ENCODE measurements around the gene NETO1.

DNA sequence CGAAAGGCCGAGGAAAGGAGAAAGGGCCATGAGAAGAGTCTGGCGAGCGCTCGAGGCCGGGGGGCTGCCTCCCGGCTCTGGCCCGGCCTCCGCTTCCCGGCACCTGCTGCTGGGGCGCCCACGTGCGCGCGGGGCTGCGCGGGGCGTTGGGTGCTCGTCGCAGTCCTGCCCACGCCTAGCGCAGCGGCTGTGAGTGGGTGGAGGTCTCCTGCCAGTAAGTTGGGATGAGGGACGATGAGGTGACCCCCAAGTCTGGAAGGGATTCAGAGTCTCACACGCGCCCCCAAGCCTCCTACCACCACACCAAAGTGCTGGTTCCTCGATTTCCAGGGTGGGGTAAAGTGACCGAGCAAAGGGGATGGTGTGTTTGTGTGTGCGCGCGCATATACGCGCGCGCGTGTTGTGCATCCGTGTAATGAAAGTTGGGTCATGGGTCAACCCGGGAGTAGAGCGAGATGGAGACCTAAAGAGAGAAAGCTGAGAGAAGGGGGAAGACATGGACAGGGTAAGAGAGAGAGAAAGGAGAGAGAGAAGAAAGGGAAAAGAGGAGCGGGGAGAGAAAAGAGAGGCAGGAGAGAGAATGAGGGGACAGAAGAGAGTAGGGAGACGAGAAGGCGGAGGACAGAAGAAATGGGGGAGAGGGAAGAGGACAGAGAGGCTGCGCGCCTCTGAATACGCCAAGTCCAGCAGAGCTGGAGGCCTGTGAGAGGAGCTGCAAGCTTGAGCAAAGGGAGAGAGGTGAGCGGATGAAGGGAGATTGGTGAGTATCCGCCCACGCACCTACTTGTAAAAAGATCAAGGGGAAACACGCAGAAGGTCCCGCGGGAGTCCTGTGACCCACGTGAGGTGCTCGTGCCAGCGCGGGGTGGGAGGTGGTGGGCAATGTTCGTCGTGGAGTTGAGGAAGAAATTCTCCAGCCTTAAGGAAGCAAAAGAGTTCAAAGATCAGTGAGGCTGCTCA lies 1.7 kb upstream of the NETO1 start:
- TF ChIP-seq CTCF (conservative IDR thresholded peaks at IDR 0.05) (no peak), ZFX (IDR thresholded peaks at IDR 0.05) (no peak)
